SK-N-SH (cell line): ENCODE data around the gene LTBP1. TPM values are rescaled to one million over a fixed set of nuclear protein-coding genes. Genes with fewer than 3 reads are reported as not detected.

Experiments
- CTCF ChIA-PET: fragments of 300-600, 350-600 bp; formaldehyde crosslinking; extraction: SDS; loops from one replicate; lab custom pipeline; 2021; lab: Yijun Ruan, JAX
- POLR2A ChIA-PET: fragments of 350-600 bp; sonication (Branson Sonifier 250); formaldehyde crosslinking; extraction: SDS; loops from one replicate; lab custom pipeline; 2020; ENCODE audit warnings: antibody characterized with exemption, inconsistent platforms; lab: Yijun Ruan, JAX
- DNase-seq: peaks from one replicate; pipeline ENCODE4 v3.0.0; 2012
- H2AFZ ChIP-seq: fragments of 200-600 bp; sonication (generic); 2 replicates; pipeline ENCODE4 v1.8.1; 2016; ENCODE audit warnings: antibody characterized with exemption, mild to moderate bottlenecking, low read depth
- H3F3A ChIP-seq: fragments of 200-600 bp; sonication (generic); replicated peaks from 2 replicates; pipeline ENCODE3; 2016; ENCODE audit warnings: antibody characterized with exemption, mild to moderate bottlenecking; ENCODE audit not compliant: insufficient read depth
- H3K27ac ChIP-seq, 2 experiments: fragments of 200-500 bp in 1 of 2; fragments of 200-600 bp in 1 of 2; sonication (Bioruptor generic) in 1 of 2; sonication (generic), shearing (Covaris generic) in 1 of 2; 2 replicates each; pipeline versions ENCODE4 v1.5.1 to v1.6.1; 2014 to 2016; ENCODE audit warnings: low read depth in 2 of 2, inconsistent platforms in 1 of 2, low read length in 1 of 2, mild to moderate bottlenecking in 1 of 2, mixed read lengths in 1 of 2
- H3K27me3 ChIP-seq: fragments of 200-600 bp; sonication (generic), shearing (Covaris generic); 2 replicates; pipeline ENCODE4 v1.6.1; 2016; ENCODE audit warnings: mixed run types; ENCODE audit not compliant: insufficient read depth
- H3K36me3 ChIP-seq, 2 experiments: fragments of 200-500 bp in 1 of 2; fragments of 200-600 bp in 1 of 2; sonication (Bioruptor generic) in 1 of 2; sonication (generic) in 1 of 2; replicated peaks in 1 of 2; 2 replicates each; pipeline versions ENCODE3 to v1.5.1; 2014 to 2016; ENCODE audit warnings: low read length in 1 of 2, mild to moderate bottlenecking in 1 of 2; ENCODE audit not compliant: insufficient read depth in 2 of 2, control insufficient read depth in 1 of 2
- H3K4me1 ChIP-seq, 2 experiments: fragments of 200-500 bp in 1 of 2; fragments of 200-600 bp in 1 of 2; sonication (Bioruptor generic) in 1 of 2; sonication (generic), shearing (Covaris generic) in 1 of 2; 2 replicates each; pipeline versions ENCODE4 v1.5.1 to v1.6.1; 2014 to 2016; ENCODE audit warnings: low read depth in 1 of 2, low read length in 1 of 2, mixed run types in 1 of 2; ENCODE audit not compliant: insufficient read depth in 2 of 2, control insufficient read depth in 1 of 2
- H3K4me2 ChIP-seq: fragments of 200-600 bp; sonication (generic), shearing (Covaris generic); 2 replicates; pipeline ENCODE4 v1.6.1; 2017; ENCODE audit warnings: mixed run types
- H3K4me3 ChIP-seq, 2 experiments: fragments of 200-500 bp in 1 of 2; fragments of 200-600 bp in 1 of 2; sonication (Bioruptor generic) in 1 of 2; sonication (generic), shearing (Covaris generic) in 1 of 2; 2 replicates each; pipeline versions ENCODE4 v1.5.1 to v1.8.1; 2014 to 2016; ENCODE audit warnings: low read depth in 2 of 2, inconsistent platforms in 1 of 2, low read length in 1 of 2, mild to moderate bottlenecking in 1 of 2, mixed read lengths in 1 of 2, moderate library complexity in 1 of 2
- H3K79me2 ChIP-seq: fragments of 200-600 bp; sonication (generic); 2 replicates; pipeline ENCODE4 v1.8.1; 2017; ENCODE audit warnings: mild to moderate bottlenecking; ENCODE audit not compliant: insufficient read depth
- H3K9ac ChIP-seq: fragments of 200-600 bp; sonication (generic); 2 replicates; pipeline ENCODE4 v1.6.1; 2017; ENCODE audit warnings: mixed run types
- H3K9me2 ChIP-seq: fragments of 200-600 bp; sonication (generic); 2 replicates; pipeline ENCODE4 v1.6.1; 2017; ENCODE audit warnings: mixed run types
- H3K9me3 ChIP-seq: fragments of 200-600 bp; sonication (generic); 2 replicates; pipeline ENCODE4 v1.6.1; 2017; ENCODE audit warnings: mixed run types, mild to moderate bottlenecking, moderate library complexity
- H4K20me1 ChIP-seq: fragments of 200-600 bp; sonication (generic); 2 replicates; pipeline ENCODE4 v1.6.1; 2017; ENCODE audit warnings: mild to moderate bottlenecking, mixed run types; ENCODE audit not compliant: insufficient read depth
- ELF1 ChIP-seq: IDR thresholded peaks from 2 replicates; pipeline ENCODE4 v1.4.0; 2012
- EP300 ChIP-seq, 2 experiments: IDR thresholded peaks; 2 replicates each; pipeline versions ENCODE4 v1.4.0 to v1.6.1; 2012; ENCODE audit warnings: borderline replicate concordance in 1 of 2, low read depth in 1 of 2, low read length in 1 of 2
- FOSL2 ChIP-seq: IDR thresholded peaks from 2 replicates; pipeline ENCODE4 v1.4.0; 2012; ENCODE audit warnings: low read depth, mild to moderate bottlenecking, moderate library complexity, borderline replicate concordance
- FOXM1 ChIP-seq: IDR thresholded peaks from 2 replicates; pipeline ENCODE4 v1.4.0; 2012; ENCODE audit warnings: low read depth, mild to moderate bottlenecking
- GATA2 ChIP-seq: sonication (generic); formaldehyde crosslinking; IDR thresholded peaks from 2 replicates; pipeline ENCODE4 v1.5.0; 2020; ENCODE audit warnings: mild to moderate bottlenecking, missing genetic modification reagents
- IRF3 ChIP-seq: fragments of 150-350 bp; IDR thresholded peaks from 2 replicates; pipeline ENCODE4 v1.6.1; 2016; ENCODE audit warnings: mild to moderate bottlenecking, low read depth, low read length
- MAX ChIP-seq: IDR thresholded peaks from 2 replicates; pipeline ENCODE4 v1.4.0; 2012; ENCODE audit warnings: low read depth
- MEF2A ChIP-seq: IDR thresholded peaks from 2 replicates; pipeline ENCODE4 v1.4.0; 2012; ENCODE audit warnings: low read depth, borderline replicate concordance
- NFIC ChIP-seq: IDR thresholded peaks from 2 replicates; pipeline ENCODE4 v1.4.0; 2012; ENCODE audit warnings: borderline replicate concordance
- PBX3 ChIP-seq: IDR thresholded peaks from 2 replicates; pipeline ENCODE4; 2012
- POLR2AphosphoS5 ChIP-seq: IDR thresholded peaks from 2 replicates; pipeline ENCODE4 v1.6.1; 2012; ENCODE audit warnings: low read depth, low read length
- SIN3A ChIP-seq: IDR thresholded peaks from 2 replicates; pipeline ENCODE4 v1.6.1; 2012; ENCODE audit warnings: low read depth, mild to moderate bottlenecking, low read length, moderate library complexity, borderline replicate concordance
- SMC3 ChIP-seq: IDR thresholded peaks from 2 replicates; pipeline ENCODE4 v1.6.1; 2012; ENCODE audit warnings: low read depth, low read length, improper control_type of control experiment
- TEAD4 ChIP-seq: IDR thresholded peaks from 2 replicates; pipeline ENCODE4 v1.4.0; 2012; ENCODE audit warnings: mild to moderate bottlenecking, borderline replicate concordance; ENCODE audit not compliant: insufficient read depth
- WGBS: methylation state at CpG from one replicate; pipeline ENCODE4 v1.1.6; 2017; ENCODE audit warnings: low lambda C conversion rate; 5-methylcytosine and 5-hydroxymethylcytosine counted together
- polyA plus RNA-seq, 3 experiments: library from polyadenylated mRNA; depleted of rRNA; stranded (reverse); fragments of >200 nt; gene quantifications; 2 replicates each; pipeline ENCODE4 v1.2.3, GENCODE V29; 2012

Gene LTBP1
- polyA plus RNA-seq, 1 of the 3 experiments (the other 2 are of a cell fraction): 467 TPM

- Histone ChIP-seq H2AFZ (no peak overlapping the region), H3K4me2 (no peak overlapping the region), H3K9me2 (no peaks in the 10 kb centered on the region), H3K27me3 (no peaks in the 10 kb centered on the region), H4K20me1 (no peaks in the 10 kb centered on the region), H3K4me3 (no peak overlapping the region), H3F3A (peaks cover 7% of the 10 kb centered on the region), H3K36me3 (no peaks in the 10 kb centered on the region), H3K4me1 (peaks cover 0 to 4% of the 10 kb centered on the region in 2 experiments; a peak in 3 of 4 replicates), H3K9ac (no peak overlapping the region), H3K9me3 (no peaks in the 10 kb centered on the region), H3K27ac (no peak overlapping the region), H3K79me2 (no peaks in the 10 kb centered on the region)
- ChIA-PET POLR2A (no interaction called here), CTCF (no interaction called here)
- TF ChIP-seq FOSL2: no peak
- TF ChIP-seq ELF1: no peak
- no peak for TF ChIP-seq TEAD4
- TF ChIP-seq FOXM1: no peak
- TF ChIP-seq NFIC: no peak
- no peak for TF ChIP-seq GATA2
- TF ChIP-seq MAX: no peak
- TF ChIP-seq POLR2AphosphoS5: no peak
- no peak for TF ChIP-seq MEF2A
- TF ChIP-seq SIN3A: no peak
- no peak for TF ChIP-seq IRF3
- TF ChIP-seq SMC3: no peak
- TF ChIP-seq EP300 (IDR thresholded peaks at IDR 0.05; ENCODE audit: borderline replicate concordance in 1 of 2, low read depth in 1 of 2, low read length in 1 of 2): no peak
- no peak for DNase-seq
- 76% methylated on average over 3 of the region's 3 CpGs for WGBS
Observed at GRCh38 chr2:33030326-33030725, 83.6 kb downstream of the LTBP1 start.

- ChIA-PET CTCF (interaction anchor here (0.8 to 4.8 kb wide), 8 partner anchors 11 to 339 kb away, joined by 3 to 75 read pairs (median 8); no protein-coding TSS in a partner anchor), POLR2A (no interaction called here)
- no peak overlapping the region for H3K9ac ChIP-seq
- TF ChIP-seq PBX3: no peak
- TF ChIP-seq, all 33 proteins: peak for 0
- peaks cover 9% of the 10 kb centered on the region for H3F3A ChIP-seq
- no peaks in the 10 kb centered on the region for H3K9me3 ChIP-seq
- no peak overlapping the region for H2AFZ ChIP-seq
- H3K36me3 ChIP-seq: no peaks in the 10 kb centered on the region
- H3K4me3 ChIP-seq: no peak overlapping the region
- no peaks in the 10 kb centered on the region for H3K9me2 ChIP-seq
- no peak overlapping the region for H3K4me2 ChIP-seq
- H4K20me1 ChIP-seq: no peaks in the 10 kb centered on the region
- H3K27ac ChIP-seq: no peak overlapping the region
- H3K4me1 ChIP-seq: peaks cover 0 to 4% of the 10 kb centered on the region in 2 experiments; a peak in 3 of 4 replicates
- 78% methylated on average over 2 of the region's 2 CpGs for WGBS
- no peak for DNase-seq
- H3K79me2 ChIP-seq: peaks cover 5% of the 10 kb centered on the region; the same call in 1 of the 2 replicates
- H3K27me3 ChIP-seq: no peaks in the 10 kb centered on the region
Observed at GRCh38 chr2:33032245-33032644, 85.5 kb downstream of the LTBP1 start.
